Stimulated activated CD4-positive, alpha-beta T cell treated with anti-CD3 and anti-CD28 coated beads, Interleukin-15, amount 100 ng/mL, for 48 hours (primary cell): Measurements from ENCODE around the gene HMCN2.
"Not testable (repeated sequence)": the region's sequence is repeated elsewhere in the genome, so short reads cannot be mapped to it uniquely, and the experiment has no call there.

ENCODE experiments used
- DNase-seq, 2 donors: peaks; one replicate each; pipeline ENCODE4 v3.0.0-alpha.2; 2020; ENCODE audit warnings: low read depth in 2 of 2

Gene HMCN2

DNA sequence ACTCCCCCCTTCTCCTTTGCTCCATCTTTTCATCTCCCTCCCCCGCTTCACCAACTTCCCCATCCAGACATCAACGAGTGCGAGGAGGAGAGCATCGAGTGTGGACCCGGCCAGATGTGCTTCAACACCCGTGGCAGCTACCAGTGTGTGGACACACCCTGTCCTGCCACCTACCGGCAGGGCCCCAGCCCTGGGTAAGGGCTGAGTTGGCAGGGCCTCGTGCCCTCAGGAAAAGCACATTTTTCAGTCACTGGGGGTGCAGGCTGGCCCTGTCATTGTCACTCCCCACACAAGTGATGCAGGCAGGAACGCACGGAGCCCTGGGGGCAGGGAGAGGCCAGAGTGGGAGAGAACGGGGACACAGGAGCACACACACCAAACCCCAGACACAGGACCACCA is 166.8 kb downstream of the HMCN2 start:
- DNase-seq = no peak

DNA sequence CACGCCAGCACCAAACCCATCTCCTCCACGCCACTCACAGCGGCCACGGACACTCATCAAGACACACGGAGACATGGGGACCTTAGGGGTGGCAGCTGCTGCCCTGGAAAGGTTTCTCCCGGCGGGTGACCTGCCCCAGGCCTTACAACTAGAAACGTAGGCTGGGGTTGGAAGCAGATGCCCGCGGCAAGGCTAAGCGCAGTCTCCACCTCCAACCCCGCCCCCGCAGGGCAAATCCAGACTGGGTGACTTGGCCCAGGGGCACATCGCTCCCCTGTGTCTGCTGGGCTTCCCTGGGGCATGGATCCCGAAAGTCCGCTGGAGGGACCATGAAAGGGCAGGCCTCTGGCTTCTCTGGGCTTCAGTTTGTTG is 167.2 kb downstream of the HMCN2 start:
- DNase-seq = no peak

DNA sequence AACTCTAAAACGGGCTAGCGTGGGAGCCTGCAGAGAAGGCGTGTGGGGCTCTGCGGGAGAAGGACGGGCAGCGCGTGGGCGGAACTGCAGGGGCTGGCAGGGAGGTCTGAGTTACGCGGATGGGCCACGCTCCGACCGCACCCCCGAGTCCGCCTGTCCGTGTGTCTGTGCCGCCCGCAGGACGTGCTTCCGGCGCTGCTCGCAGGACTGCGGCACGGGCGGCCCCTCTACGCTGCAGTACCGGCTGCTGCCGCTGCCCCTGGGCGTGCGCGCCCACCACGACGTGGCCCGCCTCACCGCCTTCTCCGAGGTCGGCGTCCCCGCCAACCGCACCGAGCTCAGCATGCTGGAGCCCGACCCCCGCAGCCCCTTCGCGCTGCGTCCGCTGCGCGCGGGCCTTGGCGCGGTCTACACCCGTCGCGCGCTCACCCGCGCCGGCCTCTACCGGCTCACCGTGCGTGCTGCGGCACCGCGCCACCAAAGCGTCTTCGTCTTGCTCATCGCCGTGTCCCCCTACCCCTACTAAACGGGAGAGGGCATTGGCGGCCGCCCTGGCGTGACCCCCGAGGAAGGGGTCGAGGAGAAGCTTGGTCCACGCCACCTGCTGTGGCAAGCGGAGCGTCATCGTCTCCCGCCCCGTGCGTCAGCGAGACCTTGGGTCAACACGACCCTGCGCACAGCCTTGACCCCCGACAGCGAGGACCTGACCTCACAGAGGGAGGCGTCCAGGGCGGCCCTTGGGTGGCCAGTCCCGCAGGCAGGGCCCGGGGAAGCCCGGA is 167.8 kb downstream of the HMCN2 start:
- peak; percentile 14 to 24 for DNase-seq

- no peak for DNase-seq
Observed at GRCh38 chr9:130433947-130434262, 168.3 kb downstream of the HMCN2 start.

- not testable (repeated sequence) for DNase-seq
Observed at GRCh38 chr9:130434656-130435055, 169.1 kb downstream of the HMCN2 start.

GRCh38 chr9:130437011-130437789 is 171.6 kb downstream of the HMCN2 start:
- no peak for DNase-seq

DNA sequence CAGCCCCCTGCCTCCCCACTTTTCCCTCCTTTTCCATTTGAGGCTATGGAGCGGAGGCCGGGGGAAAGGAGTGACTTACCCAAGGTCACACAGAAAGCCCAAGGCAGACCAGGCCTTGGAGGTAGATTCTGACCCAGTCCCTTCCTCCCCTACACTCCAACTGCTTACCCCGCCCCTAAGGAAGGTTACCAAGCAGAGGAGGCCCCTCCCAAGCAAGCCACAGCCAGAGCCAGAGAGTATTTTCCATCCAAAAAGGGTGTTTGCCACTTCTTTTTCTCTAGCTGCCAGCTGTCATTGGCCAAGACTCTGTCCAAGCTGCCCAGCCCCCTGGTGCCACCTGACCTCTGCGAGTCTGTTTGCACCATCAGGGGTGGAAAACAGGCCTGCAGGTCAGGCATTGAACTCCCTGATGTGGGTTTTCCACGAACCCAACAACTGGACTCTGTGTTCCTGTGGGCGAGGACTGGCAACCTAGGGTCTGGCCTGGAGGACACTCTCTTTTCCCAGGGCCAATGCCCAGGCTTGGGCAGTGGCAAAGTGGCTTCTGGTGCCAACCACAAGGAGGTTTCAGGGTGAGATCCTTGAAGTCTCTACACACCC is 172.9 kb downstream of the HMCN2 start:
- no peak for DNase-seq

DNA sequence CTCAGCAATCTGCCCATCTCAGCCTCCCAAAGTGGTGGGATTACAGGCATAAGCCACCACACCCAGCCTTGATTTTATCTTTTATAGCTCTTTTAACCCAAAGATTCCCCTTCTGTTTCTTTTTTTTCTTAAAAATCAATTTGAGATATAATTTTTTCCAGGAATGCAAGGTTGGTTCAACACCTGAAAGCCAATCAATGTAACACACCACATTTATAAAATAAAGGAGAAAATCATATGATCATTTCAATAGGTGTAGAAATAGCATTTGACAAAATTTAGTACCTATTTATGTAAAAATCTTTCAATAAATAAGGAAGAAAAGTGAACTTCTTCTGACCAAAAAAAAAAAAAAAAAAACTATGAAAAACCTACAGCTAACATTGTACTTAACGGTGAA is 175.5 kb downstream of the HMCN2 start:
- DNase-seq = no peak

- no peak for DNase-seq
Observed at GRCh38 chr9:130442746-130443455, 177.3 kb downstream of the HMCN2 start.

DNA sequence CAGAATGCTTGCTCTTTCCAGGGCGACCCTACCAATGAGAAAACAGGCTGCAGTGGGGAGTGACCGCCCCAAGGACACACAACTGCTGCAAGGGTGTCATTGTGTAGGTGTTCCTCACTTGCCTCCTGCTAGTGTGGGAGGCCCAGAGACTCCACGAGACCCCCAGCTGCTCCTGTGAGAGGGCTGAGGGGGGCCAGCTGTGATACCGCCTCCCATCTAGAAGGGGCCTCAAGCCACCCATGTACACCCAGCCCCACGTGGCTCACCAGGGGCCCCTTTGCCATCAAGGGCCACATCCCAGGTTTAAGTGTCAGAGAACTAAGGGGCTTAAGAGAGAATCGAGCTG is 177.9 kb downstream of the HMCN2 start:
- no peak for DNase-seq

GRCh38 chr9:130443840-130444492 is 178.4 kb downstream of the HMCN2 start:
- DNase-seq = no peak

DNA sequence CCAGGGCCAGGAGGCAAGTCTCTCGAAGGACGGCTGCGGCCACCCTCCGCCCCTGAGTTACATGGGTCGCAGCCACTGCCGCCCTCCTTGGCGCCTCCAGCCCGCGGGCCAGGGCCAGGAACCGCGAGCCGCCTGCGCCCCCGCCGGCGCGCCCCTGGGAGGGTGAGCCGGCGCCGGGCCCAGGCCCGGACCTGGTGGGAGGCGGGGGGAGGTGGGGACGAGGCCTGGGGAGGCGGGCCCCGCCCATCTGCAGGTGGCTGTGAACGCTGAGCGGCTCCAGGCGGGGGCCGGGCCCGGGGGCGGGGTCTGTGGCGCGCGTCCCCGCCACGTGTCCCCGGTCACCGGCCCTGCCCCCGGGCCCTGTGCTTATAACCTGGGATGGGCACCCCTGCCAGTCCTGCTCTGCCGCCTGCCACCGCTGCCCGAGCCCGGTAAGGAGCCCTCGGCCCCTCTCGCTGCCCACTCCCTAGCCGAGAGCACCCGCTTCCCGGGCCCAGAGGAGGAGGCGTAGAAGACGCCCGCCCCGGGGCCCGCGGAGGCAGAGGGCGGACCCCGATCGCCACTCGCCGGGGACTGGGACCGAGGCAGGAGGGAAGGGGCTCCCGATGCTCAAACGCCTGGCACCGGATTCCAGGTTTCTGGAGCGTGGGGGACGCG is 179.1 kb downstream of the HMCN2 start, which contains the start of gene ASS1:
Gene ASS1 (plus strand): TSS at position 397 of the 657 bp plus-strand sequence. CDS start 7,268 bp downstream, outside the sequence.
- peak in 1 of 2 donors; percentile 35 for DNase-seq

GRCh38 chr9:130445268-130445983 is 179.9 kb downstream of the HMCN2 start:
- no peak for DNase-seq

DNA sequence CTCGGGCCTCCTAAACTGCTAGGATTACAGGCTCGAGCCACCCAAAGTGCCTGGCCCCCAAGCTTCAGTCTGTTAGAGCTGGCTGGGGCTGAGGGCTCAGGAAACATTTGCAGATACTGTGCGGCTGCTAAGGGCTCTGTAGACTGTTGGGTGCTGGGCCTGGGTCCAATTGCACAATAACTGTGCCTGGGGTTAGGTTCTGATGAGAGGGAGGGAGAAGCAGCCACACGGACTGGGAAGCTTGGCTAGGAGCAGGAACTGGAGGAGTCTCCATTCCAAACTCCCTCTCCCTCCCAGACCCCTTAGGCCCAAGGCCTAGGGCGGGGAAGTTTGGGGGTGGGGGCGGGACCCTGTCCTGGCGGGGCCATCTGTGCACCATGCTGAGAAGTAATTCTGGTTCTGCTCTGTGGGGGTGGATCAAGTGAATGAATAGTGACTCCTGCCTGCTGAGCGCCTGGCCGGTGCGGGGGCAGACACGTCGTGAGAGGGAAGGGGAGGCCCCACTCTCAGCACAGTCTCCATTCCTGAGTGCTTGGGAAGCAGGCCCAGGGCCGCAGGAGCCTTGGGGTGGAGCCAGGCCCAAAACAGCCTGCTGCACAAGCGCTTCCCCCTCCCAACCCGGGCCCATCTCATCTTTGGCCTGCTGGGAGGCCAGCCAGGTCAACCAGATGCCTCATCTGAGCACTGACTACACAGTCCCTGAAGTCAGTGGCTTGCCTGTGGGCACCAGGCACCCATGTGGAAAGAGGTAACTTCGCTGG is 180.7 kb downstream of the HMCN2 start:
- DNase-seq = no peak

DNA sequence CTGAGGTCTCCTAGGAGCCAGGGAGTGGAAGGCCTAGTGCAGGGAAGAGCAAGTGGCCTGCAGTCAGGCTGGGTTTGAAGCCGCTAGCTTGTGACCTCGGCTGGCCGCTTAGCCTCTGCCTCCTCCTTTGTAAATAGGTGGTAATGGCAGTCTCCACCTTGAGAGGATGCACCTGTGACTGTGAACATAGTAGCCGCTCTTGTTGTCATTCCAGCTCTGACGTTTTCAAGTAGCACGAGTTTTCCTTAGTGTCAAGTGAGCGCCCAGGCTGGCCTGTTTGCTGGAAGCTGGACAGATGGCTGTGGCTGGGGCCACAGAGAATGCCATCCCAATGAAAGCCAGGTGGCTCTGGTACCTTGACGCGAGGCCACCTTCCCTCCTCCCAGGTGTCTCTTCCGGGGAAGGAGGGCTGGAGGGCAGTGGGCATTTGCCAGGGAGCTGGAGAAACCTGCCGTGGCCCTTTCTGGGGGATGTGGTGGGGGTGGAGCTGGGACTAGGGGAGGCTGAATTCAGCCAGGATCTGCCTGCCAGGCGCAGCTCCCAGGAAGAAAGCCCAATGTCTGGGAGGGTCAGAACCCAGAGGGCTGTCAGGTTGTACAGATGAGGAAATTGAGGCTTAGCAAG is 181.7 kb downstream of the HMCN2 start:
- DNase-seq = no peak

- DNase-seq = no peak
Observed at GRCh38 chr9:130448035-130448624, 182.6 kb downstream of the HMCN2 start.

DNA sequence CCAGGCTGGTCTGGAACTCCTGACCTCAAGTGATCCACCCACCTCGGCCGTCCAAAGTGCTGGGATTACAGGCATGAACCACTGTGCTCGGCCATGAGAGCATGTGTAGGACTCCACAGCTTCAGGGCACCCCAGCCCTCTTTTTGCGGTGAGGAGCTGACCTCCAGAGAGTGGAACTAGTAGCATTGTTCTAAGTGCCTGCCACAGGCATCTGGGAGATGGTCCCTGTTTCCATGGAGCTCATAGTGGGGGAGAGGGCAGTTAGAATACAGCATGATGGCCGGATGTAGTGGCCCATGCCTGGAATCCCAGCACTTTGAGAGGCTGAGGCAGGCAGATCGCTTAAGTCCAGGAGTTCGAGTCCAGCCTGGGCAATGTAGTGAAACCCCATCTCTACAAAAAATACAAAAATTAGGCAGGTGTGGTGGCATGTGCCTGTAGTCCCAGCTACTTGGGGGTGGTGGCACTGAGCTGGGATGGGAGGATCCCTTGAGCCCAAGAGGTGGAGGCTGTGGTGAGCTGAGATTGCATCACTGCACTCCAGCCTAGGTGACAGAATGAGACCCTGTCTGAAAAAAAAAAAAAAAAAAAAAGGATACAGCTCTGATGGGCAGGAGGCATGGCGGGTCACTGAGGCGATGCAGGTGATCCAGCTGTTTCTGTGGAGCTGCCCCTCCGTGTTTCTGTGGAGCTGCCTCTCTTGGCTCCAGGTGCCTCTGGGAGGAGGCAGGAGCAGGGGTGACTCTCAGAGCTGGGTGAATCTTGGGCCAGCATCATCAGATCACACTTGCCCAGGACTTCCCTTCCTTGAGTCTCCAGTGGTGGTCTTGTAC is 183.4 kb downstream of the HMCN2 start:
- no peak for DNase-seq
